ENCODE data around the gene SIGLEC7. TPM values are rescaled to one million over a fixed set of nuclear protein-coding genes. Genes with fewer than 3 reads are reported as not detected.

SIGLEC7 gene
- total RNA-seq, 1 donor = not detected

DNA sequence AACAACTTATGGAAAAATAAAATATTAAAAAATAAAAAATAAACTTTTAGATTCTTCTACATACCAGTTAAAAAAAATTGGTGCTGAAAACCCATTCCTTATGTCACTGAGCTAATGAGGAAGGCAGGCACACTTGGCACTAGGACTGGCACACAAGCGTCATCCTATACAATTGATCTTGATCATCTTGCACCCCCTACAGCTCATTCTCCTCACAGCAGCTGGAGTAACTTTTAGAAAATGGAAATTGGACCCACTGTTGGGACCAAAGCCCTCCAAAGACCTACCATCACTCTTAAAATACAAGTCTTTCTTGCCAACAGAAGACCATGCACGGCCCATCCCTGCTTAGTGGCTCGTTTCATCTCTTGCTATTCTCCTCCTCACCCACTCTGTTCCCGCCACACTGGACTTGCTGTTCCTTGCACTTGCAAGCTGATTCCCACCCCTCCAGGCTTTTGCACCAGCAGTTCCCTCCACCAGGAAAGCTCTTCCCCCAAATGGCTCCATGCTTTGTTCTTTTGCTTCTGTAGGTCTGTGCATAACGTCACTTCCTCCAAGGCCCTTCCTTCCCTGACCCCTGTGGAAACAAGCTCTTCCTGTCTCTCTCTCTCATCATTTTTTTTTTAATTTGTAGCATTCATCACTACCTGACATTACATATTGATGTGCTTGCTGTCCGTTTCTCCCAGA, 45.5 kb upstream of the SIGLEC7 start:
- Histone ChIP-seq H3K36me3 (ENCODE audit: insufficient read depth, low read length) (peaks cover 7% of the 10 kb centered on the region), H3K27ac (ENCODE audit: low read depth, low read length) (no peak overlapping the region)
- peak; percentile 86 for DNase-seq (ENCODE audit: insufficient read length, low spot score, missing footprints)

GRCh38 chr19:51097166-51097738, 44.8 kb upstream of the SIGLEC7 start:
- H3K4me1 ChIP-seq (ENCODE audit: insufficient read depth, low read length) = peaks cover 6% of the 10 kb centered on the region
- H3K9me3 ChIP-seq (ENCODE audit: low read depth, low read length) = no peaks in the 10 kb centered on the region
- H3K27me3 ChIP-seq (ENCODE audit: insufficient read depth, low read length) = no peaks in the 10 kb centered on the region
- H2AFZ ChIP-seq (ENCODE audit: low read length) = no peak overlapping the region
- peaks cover 13% of the 10 kb centered on the region for H3K79me2 ChIP-seq (ENCODE audit: insufficient read depth, low read length)
- peak; percentile 98 for DNase-seq (ENCODE audit: insufficient read length, low spot score, missing footprints)
- H3K27ac ChIP-seq (ENCODE audit: low read depth, low read length) = no peak overlapping the region
- H3K36me3 ChIP-seq (ENCODE audit: insufficient read depth, low read length) = peaks cover 9% of the 10 kb centered on the region
- TF ChIP-seq CTCF (IDR thresholded peaks at IDR 0.05; ENCODE audit: extremely low read depth, low read depth, low read length) = peak; percentile 66
- no peak overlapping the region for H3K4me3 ChIP-seq (ENCODE audit: insufficient read depth, low read length)
- no peak overlapping the region for H3K4me2 ChIP-seq (ENCODE audit: insufficient read depth, low read length)
- H4K20me1 ChIP-seq (ENCODE audit: insufficient read depth, low read length) = peaks cover 45% of the 10 kb centered on the region

More for the DNA sequence above, 45.5 kb upstream of the SIGLEC7 start:
- Histone ChIP-seq H3K27me3 (ENCODE audit: insufficient read depth, low read length) (no peaks in the 10 kb centered on the region), H4K20me1 (ENCODE audit: insufficient read depth, low read length) (peaks cover 48% of the 10 kb centered on the region), H3K4me2 (ENCODE audit: insufficient read depth, low read length) (no peak overlapping the region), H3K4me3 (ENCODE audit: insufficient read depth, low read length) (no peak overlapping the region), H3K79me2 (ENCODE audit: insufficient read depth, low read length) (peaks cover 13% of the 10 kb centered on the region), H3K4me1 (ENCODE audit: insufficient read depth, low read length) (peaks cover 6% of the 10 kb centered on the region), H3K9me3 (ENCODE audit: low read depth, low read length) (no peaks in the 10 kb centered on the region), H2AFZ (ENCODE audit: low read length) (no peak overlapping the region)
- TF ChIP-seq CTCF (IDR thresholded peaks at IDR 0.05; ENCODE audit: extremely low read depth, low read depth, low read length) = peak; percentile 24

GRCh38 chr19:51097796-51098195, 44.3 kb upstream of the SIGLEC7 start:
- Histone ChIP-seq H3K27me3 (ENCODE audit: insufficient read depth, low read length) (no peaks in the 10 kb centered on the region), H3K4me2 (ENCODE audit: insufficient read depth, low read length) (no peak overlapping the region), H3K4me3 (ENCODE audit: insufficient read depth, low read length) (no peak overlapping the region), H3K27ac (ENCODE audit: low read depth, low read length) (no peak overlapping the region), H3K4me1 (ENCODE audit: insufficient read depth, low read length) (peaks cover 6% of the 10 kb centered on the region), H3K36me3 (ENCODE audit: insufficient read depth, low read length) (peaks cover 14% of the 10 kb centered on the region), H4K20me1 (ENCODE audit: insufficient read depth, low read length) (peaks cover 48% of the 10 kb centered on the region), H3K9me3 (ENCODE audit: low read depth, low read length) (no peaks in the 10 kb centered on the region), H3K79me2 (ENCODE audit: insufficient read depth, low read length) (peaks cover 18% of the 10 kb centered on the region), H2AFZ (ENCODE audit: low read length) (no peak overlapping the region)
- no peak for DNase-seq (ENCODE audit: insufficient read length, low spot score, missing footprints)
- TF ChIP-seq CTCF (IDR thresholded peaks at IDR 0.05; ENCODE audit: extremely low read depth, low read depth, low read length) = no peak

- no peak overlapping the region for H3K4me2 ChIP-seq (ENCODE audit: insufficient read depth, low read length)
- H3K79me2 ChIP-seq (ENCODE audit: insufficient read depth, low read length) = peaks cover 18% of the 10 kb centered on the region
- peak; percentile 43 for DNase-seq (ENCODE audit: insufficient read length, low spot score, missing footprints)
- no peaks in the 10 kb centered on the region for H3K9me3 ChIP-seq (ENCODE audit: low read depth, low read length)
- H3K27me3 ChIP-seq (ENCODE audit: insufficient read depth, low read length) = no peaks in the 10 kb centered on the region
- peaks cover 21% of the 10 kb centered on the region for H3K36me3 ChIP-seq (ENCODE audit: insufficient read depth, low read length)
- H4K20me1 ChIP-seq (ENCODE audit: insufficient read depth, low read length) = peaks cover 48% of the 10 kb centered on the region
- H2AFZ ChIP-seq (ENCODE audit: low read length) = no peak overlapping the region
- H3K4me3 ChIP-seq (ENCODE audit: insufficient read depth, low read length) = no peak overlapping the region
- H3K27ac ChIP-seq (ENCODE audit: low read depth, low read length) = no peak overlapping the region
- H3K4me1 ChIP-seq (ENCODE audit: insufficient read depth, low read length) = peaks cover 6% of the 10 kb centered on the region
- TF ChIP-seq CTCF (IDR thresholded peaks at IDR 0.05; ENCODE audit: extremely low read depth, low read depth, low read length) = no peak
Measured at GRCh38 chr19:51098365-51099046, 43.6 kb upstream of the SIGLEC7 start.

Measured in osteoblast (primary cell).